ENCODE measurements around the gene C17orf75.

GRCh38 chr17:32317353-32317752 lies 24.6 kb downstream of the C17orf75 start:
- TF ChIP-seq CTCF (conservative IDR thresholded peaks at IDR 0.05; ENCODE audit: low read depth in 2 of 2), result no peak
- TF ChIP-seq CREB1 (CRISPR knock-in tag; IDR thresholded peaks at IDR 0.05; ENCODE audit: low read depth), result no peak
- TF ChIP-seq EZH2phosphoT487 (IDR thresholded peaks at IDR 0.05; ENCODE audit: unreplicated experiment), result no peak
- no peak for TF ChIP-seq POLR2AphosphoS5 (IDR thresholded peaks at IDR 0.05; ENCODE audit: low read depth)
- no peak for TF ChIP-seq EZH2 (IDR thresholded peaks at IDR 0.05; ENCODE audit: low read depth, unreplicated experiment)
- TF ChIP-seq, protein P1, sequence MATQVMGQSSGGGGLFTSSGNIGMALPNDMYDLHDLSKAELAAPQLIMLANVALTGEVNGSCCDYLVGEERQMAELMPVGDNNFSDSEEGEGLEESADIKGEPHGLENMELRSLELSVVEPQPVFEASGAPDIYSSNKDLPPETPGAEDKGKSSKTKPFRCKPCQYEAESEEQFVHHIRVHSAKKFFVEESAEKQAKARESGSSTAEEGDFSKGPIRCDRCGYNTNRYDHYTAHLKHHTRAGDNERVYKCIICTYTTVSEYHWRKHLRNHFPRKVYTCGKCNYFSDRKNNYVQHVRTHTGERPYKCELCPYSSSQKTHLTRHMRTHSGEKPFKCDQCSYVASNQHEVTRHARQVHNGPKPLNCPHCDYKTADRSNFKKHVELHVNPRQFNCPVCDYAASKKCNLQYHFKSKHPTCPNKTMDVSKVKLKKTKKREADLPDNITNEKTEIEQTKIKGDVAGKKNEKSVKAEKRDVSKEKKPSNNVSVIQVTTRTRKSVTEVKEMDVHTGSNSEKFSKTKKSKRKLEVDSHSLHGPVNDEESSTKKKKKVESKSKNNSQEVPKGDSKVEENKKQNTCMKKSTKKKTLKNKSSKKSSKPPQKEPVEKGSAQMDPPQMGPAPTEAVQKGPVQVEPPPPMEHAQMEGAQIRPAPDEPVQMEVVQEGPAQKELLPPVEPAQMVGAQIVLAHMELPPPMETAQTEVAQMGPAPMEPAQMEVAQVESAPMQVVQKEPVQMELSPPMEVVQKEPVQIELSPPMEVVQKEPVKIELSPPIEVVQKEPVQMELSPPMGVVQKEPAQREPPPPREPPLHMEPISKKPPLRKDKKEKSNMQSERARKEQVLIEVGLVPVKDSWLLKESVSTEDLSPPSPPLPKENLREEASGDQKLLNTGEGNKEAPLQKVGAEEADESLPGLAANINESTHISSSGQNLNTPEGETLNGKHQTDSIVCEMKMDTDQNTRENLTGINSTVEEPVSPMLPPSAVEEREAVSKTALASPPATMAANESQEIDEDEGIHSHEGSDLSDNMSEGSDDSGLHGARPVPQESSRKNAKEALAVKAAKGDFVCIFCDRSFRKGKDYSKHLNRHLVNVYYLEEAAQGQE (IDR thresholded peaks at IDR 0.05; ENCODE audit: unreplicated experiment), result no peak
